Calu3 (cell line): ENCODE measurements around the gene CHST15. TPM values are rescaled to one million over a fixed set of nuclear protein-coding genes. Genes with fewer than 3 reads are reported as not detected.

Source experiments
- BruUV-seq: library from RNA; stranded (reverse); fragments of 400-500 nt; replicated peaks from 2 replicates; lab custom pipeline; 2021; lab: Mats Ljungman, UMichigan
- CTCF ChIA-PET: fragments of 300-600 bp; sonication (Branson Sonifier 250); formaldehyde crosslinking; loops from one replicate; lab custom pipeline; 2022; ENCODE audit warnings: antibody characterized with exemption; lab: Charles Lee
- DNase-seq: peaks from one replicate; pipeline ENCODE4 v3.0.0; 2022
- H3K27ac Mint-ChIP-seq: one replicate; pipeline ENCODE4 v1.8.0; 2022; ENCODE audit warnings: mixed read lengths; ENCODE audit not compliant: unreplicated experiment
- H3K27me3 Mint-ChIP-seq: one replicate; pipeline ENCODE4 v1.8.0; 2022; ENCODE audit warnings: mixed read lengths; ENCODE audit not compliant: unreplicated experiment
- H3K36me3 Mint-ChIP-seq: one replicate; pipeline ENCODE4 v1.8.0; 2022; ENCODE audit warnings: mild to moderate bottlenecking, moderate library complexity, mixed read lengths; ENCODE audit not compliant: insufficient read depth, unreplicated experiment
- H3K4me1 Mint-ChIP-seq: one replicate; pipeline ENCODE4 v1.8.0; 2022; ENCODE audit warnings: mild to moderate bottlenecking, low read depth, mixed read lengths; ENCODE audit not compliant: unreplicated experiment
- H3K4me3 Mint-ChIP-seq: one replicate; pipeline ENCODE4 v1.8.0; 2022; ENCODE audit warnings: mild to moderate bottlenecking, low read depth, moderate library complexity, mixed read lengths; ENCODE audit not compliant: unreplicated experiment
- H3K9me3 Mint-ChIP-seq: one replicate; pipeline ENCODE4 v1.8.0; 2022; ENCODE audit warnings: low read depth, mixed read lengths; ENCODE audit not compliant: unreplicated experiment
- CTCF ChIP-seq: fragments of 200-600 bp; IDR thresholded peaks from one replicate; pipeline ENCODE4 v1.8.0; 2022; ENCODE audit warnings: antibody characterized with exemption; ENCODE audit not compliant: unreplicated experiment
- intact Hi-C: fragments of 100-400 bp; cut with micrococcal nuclease; formaldehyde crosslinking; loops from one replicate; pipeline ENCODE4 v1.10.0; 2022; ENCODE audit not compliant: unreplicated experiment
- total RNA-seq: library from RNA; stranded (reverse); gene quantifications from 2 replicates; pipeline ENCODE4 v1.2.3, GENCODE V29; 2022

Gene CHST15
- total RNA-seq, 1 experiment from 2014 or later, result 19.3 TPM

GRCh38 chr10:124029559-124029958, 63.8 kb downstream of the CHST15 start:
- Mint-ChIP-seq H3K4me1 (no peaks in the 10 kb centered on the region), H3K4me3 (no peak overlapping the region), H3K9me3 (no peaks in the 10 kb centered on the region), H3K27ac (no peak overlapping the region), H3K36me3 (no peaks in the 10 kb centered on the region), H3K27me3 (no peaks in the 10 kb centered on the region)
- no TSS peak for BruUV-seq
- CTCF ChIA-PET, result no interaction called here
- intact Hi-C loops, result no loop called here
- TF ChIP-seq CTCF, result no peak
- no peak for DNase-seq

GRCh38 chr10:124028700-124029480, 64.5 kb downstream of the CHST15 start:
- intact Hi-C loops, result no loop called here
- Mint-ChIP-seq H3K4me1 (no peaks in the 10 kb centered on the region), H3K4me3 (no peak overlapping the region), H3K27ac (no peak overlapping the region), H3K27me3 (no peaks in the 10 kb centered on the region), H3K36me3 (no peaks in the 10 kb centered on the region), H3K9me3 (no peaks in the 10 kb centered on the region)
- BruUV-seq, result no TSS peak
- DNase-seq, result no peak
- TF ChIP-seq CTCF, result no peak
- CTCF ChIA-PET, result no interaction called here

- no TSS peak for BruUV-seq
- no peaks in the 10 kb centered on the region for H3K9me3 Mint-ChIP-seq
- H3K4me3 Mint-ChIP-seq, result no peak overlapping the region
- DNase-seq, result no peak
- intact Hi-C loops, result no loop called here
- no peaks in the 10 kb centered on the region for H3K4me1 Mint-ChIP-seq
- no peaks in the 10 kb centered on the region for H3K27me3 Mint-ChIP-seq
- CTCF ChIA-PET, result no interaction called here
- no peak overlapping the region for H3K27ac Mint-ChIP-seq
- no peak for TF ChIP-seq CTCF
- H3K36me3 Mint-ChIP-seq, result no peaks in the 10 kb centered on the region
These were observed 65.7 kb downstream of the CHST15 start for GRCh38 chr10:124027651-124028050.

GRCh38 chr10:124027031-124027611, 66.3 kb downstream of the CHST15 start:
- H3K27me3 Mint-ChIP-seq, result no peaks in the 10 kb centered on the region
- intact Hi-C loops, result no loop called here
- H3K9me3 Mint-ChIP-seq, result no peaks in the 10 kb centered on the region
- H3K4me3 Mint-ChIP-seq, result no peak overlapping the region
- DNase-seq, result no peak
- H3K4me1 Mint-ChIP-seq, result no peaks in the 10 kb centered on the region
- no peaks in the 10 kb centered on the region for H3K36me3 Mint-ChIP-seq
- BruUV-seq, result no TSS peak
- TF ChIP-seq CTCF, result no peak
- CTCF ChIA-PET, result no interaction called here
- H3K27ac Mint-ChIP-seq, result no peak overlapping the region
